ENCODE data around the gene TMEM132C.

GRCh38 chr12:128657378-128657777 is 390.4 kb downstream of the TMEM132C start:
- TF ChIP-seq, protein P1, sequence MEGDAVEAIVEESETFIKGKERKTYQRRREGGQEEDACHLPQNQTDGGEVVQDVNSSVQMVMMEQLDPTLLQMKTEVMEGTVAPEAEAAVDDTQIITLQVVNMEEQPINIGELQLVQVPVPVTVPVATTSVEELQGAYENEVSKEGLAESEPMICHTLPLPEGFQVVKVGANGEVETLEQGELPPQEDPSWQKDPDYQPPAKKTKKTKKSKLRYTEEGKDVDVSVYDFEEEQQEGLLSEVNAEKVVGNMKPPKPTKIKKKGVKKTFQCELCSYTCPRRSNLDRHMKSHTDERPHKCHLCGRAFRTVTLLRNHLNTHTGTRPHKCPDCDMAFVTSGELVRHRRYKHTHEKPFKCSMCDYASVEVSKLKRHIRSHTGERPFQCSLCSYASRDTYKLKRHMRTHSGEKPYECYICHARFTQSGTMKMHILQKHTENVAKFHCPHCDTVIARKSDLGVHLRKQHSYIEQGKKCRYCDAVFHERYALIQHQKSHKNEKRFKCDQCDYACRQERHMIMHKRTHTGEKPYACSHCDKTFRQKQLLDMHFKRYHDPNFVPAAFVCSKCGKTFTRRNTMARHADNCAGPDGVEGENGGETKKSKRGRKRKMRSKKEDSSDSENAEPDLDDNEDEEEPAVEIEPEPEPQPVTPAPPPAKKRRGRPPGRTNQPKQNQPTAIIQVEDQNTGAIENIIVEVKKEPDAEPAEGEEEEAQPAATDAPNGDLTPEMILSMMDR (IDR thresholded peaks at IDR 0.05) = no peak
- TF ChIP-seq EZH2phosphoT487 (IDR thresholded peaks at IDR 0.05) = no peak
